Activated naive CD4-positive, alpha-beta T cell treated with anti-CD3 and anti-CD28 coated beads, Interleukin-2, amount 50 U/mL, for 72 hours (primary cell): ENCODE data around the gene RFNG. TPM values are rescaled to one million over a fixed set of nuclear protein-coding genes. Genes with fewer than 3 reads are reported as not detected.

Source experiments
- ATAC-seq, 2 donors: fragments of 150-1000 bp; cut with Tn5 transposase; 2 replicates each; pipeline ENCODE4 v1.10.0; 2021; ENCODE audit warnings: mild to moderate bottlenecking in 2 of 2, moderate library complexity in 2 of 2
- DNase-seq, 2 donors: peaks; one replicate each; pipeline ENCODE4 v3.0.0; 2021 to 2022; ENCODE audit warnings: low spot score in 2 of 2
- H3K27ac Mint-ChIP-seq, 2 donors: one replicate each; pipeline ENCODE4 v1.8.0; 2022; ENCODE audit warnings: mild to moderate bottlenecking in 2 of 2, mixed read lengths in 2 of 2
- H3K36me3 Mint-ChIP-seq, 2 donors: one replicate each; pipeline ENCODE4 v1.8.0; 2022; ENCODE audit warnings: mixed read lengths in 2 of 2
- H3K9me3 Mint-ChIP-seq, 2 donors: one replicate each; pipeline ENCODE4 v1.8.0; 2022; ENCODE audit warnings: mixed read lengths in 2 of 2
- total RNA-seq, 2 donors: library from RNA; stranded (reverse); gene quantifications; one replicate each; pipeline ENCODE4 v1.2.3, GENCODE V29; 2022

The RFNG gene, protein sequence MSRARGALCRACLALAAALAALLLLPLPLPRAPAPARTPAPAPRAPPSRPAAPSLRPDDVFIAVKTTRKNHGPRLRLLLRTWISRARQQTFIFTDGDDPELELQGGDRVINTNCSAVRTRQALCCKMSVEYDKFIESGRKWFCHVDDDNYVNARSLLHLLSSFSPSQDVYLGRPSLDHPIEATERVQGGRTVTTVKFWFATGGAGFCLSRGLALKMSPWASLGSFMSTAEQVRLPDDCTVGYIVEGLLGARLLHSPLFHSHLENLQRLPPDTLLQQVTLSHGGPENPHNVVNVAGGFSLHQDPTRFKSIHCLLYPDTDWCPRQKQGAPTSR
- total RNA-seq: 10 to 100 TPM; 21.5 to 24.2 TPM

GRCh38 chr17:82051776-82052637, at the start of gene RFNG, which contains the start of gene GPS1:
RFNG (minus strand) TSS chr17:82051811; CDS start chr17:82051766, 45 bp downstream.
GPS1 (plus strand) TSS chr17:82051898; CDS start chr17:82051932, 34 bp downstream.
- peak in 1 of 2 donors; percentile 87 for DNase-seq
- peak within 1 kb of the TSS; percentile 83 to 90 for H3K27ac Mint-ChIP-seq
- ATAC-seq: peak; percentile 88 to 89
- H3K36me3 Mint-ChIP-seq: no peaks in the 10 kb centered on the region
- H3K9me3 Mint-ChIP-seq: no peaks in the 10 kb centered on the region

- DNase-seq (no peak), ATAC-seq (no peak)
- H3K36me3 Mint-ChIP-seq: peaks cover 0 to 6% of the 10 kb centered on the region in 2 donors
- peak overlapping the region in 1 of 2 donors; percentile 30 for H3K27ac Mint-ChIP-seq
- no peaks in the 10 kb centered on the region for H3K9me3 Mint-ChIP-seq
These were observed 49.7 kb upstream of the RFNG start for GRCh38 chr17:82101301-82101715.

- no peaks in the 10 kb centered on the region for H3K9me3 Mint-ChIP-seq
- ATAC-seq: no peak
- DNase-seq: no peak
- H3K36me3 Mint-ChIP-seq: peaks cover 0 to 4% of the 10 kb centered on the region in 2 donors
- H3K27ac Mint-ChIP-seq: peak overlapping the region in 1 of 2 donors; percentile 30
These were observed 49.1 kb upstream of the RFNG start for GRCh38 chr17:82100502-82101298.

GRCh38 chr17:82098939-82099763, 47.5 kb upstream of the RFNG start:
- Mint-ChIP-seq H3K36me3 (peaks cover 0 to 4% of the 10 kb centered on the region in 2 donors), H3K9me3 (no peaks in the 10 kb centered on the region), H3K27ac (peak overlapping the region; percentile 89 to 93)
- DNase-seq (no peak), ATAC-seq (peak; percentile 1 to 9)

DNA sequence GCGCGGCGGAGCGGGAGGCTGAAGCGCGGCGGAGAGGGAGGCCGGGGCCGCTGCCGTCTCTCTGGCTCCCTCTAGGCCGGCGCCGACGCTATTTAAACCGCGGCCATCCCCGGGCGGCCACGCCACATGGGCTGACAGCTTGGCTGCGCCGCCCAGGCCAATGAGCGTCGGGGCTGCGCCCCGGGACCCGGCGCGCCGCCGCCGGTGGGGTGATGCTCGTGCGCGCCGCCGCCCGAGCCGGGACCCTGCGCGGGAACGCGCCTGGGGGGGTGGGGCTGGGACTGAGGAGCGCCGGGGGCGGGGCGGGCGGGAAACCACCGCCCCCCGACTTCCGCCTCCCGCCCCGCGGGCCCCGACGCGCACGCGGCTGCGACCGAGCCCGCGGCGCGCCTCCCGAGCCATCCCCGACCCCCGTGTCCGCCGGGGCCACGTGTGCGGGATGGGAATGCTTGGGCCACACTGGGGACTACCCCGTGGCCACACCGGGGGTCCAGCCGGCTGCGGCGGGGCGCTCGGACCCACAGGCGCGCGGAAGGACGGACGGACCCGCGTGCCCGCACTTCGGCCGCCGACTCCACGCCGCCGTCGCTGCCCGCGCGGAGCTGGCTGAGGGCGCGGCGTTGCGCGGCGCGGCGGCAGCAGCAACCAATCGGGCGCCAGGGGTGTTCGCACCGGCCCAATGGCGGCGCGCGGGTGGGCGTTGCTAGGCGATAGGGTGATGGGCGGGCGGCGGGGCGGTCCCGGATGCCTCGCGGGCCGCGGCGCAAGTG, 46.7 kb upstream of the RFNG start, which contains the start of gene FASN:
Gene FASN (minus strand): TSS at position 68 of the 770 bp plus-strand sequence. CDS start 1,791 bp downstream, outside the sequence.
- DNase-seq (peak; percentile 95 to 96), ATAC-seq (peak; percentile 83 to 85)
- Mint-ChIP-seq H3K27ac (peak within 1 kb of the TSS; percentile 60 to 89), H3K9me3 (no peaks in the 10 kb centered on the region), H3K36me3 (peaks cover under 1 to 5% of the 10 kb centered on the region in 2 donors)

DNA sequence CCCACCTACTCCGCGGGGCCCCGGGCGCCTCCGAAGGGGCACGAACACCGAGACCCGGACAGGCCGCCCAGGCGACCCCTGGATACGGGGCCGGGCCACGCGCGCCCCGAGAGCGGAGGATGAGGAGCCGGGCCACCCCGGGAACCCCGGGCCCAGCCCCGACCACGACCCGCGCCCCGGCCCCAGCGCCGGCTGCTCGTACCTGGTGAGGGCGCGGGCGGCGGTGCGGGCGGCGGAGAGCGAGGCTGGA, 46.2 kb upstream of the RFNG start:
- no peak for DNase-seq
- Mint-ChIP-seq H3K36me3 (peaks cover 4 to 8% of the 10 kb centered on the region in 2 donors), H3K9me3 (no peaks in the 10 kb centered on the region), H3K27ac (no peak overlapping the region)
- ATAC-seq: no peak

DNA sequence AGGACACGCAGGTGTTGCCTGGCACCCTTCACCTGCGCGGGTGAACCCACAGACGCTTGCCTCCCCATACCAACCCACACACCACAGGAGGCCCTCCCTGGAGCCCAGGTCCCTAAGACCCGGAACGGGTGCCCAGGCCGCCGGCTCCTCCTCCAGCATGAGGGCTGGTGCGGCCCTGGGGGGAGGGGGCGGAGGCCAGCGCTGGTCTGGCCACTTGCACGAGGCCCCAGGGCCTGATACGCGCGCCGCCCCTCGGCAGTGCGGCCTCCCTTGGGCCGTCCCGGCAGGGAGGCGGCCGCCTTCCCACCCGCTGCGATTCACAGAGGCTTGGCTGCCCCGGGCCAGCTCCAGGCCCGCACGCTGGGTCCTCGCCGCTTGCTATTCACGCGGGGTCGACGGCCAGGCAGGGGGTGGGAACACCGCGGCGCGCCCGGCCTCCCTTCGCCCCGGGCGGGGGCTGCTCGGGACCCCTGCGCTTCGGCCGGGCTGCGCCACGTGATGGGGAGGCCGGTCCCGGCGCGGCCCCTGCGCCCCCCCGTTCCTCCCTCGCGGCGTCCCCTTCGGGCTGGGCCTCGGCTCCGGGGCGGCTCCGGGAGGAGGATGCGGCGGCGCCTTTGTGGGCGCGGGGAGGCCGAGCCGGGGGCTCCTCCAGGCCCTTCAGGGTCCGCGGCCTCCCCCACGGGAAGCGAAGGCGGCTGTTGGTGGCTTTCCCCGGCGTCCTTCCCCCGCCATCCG, 45.7 kb upstream of the RFNG start:
- H3K27ac Mint-ChIP-seq: peak overlapping the region in 1 of 2 donors; percentile 60

GRCh38 chr17:82096709-82097183, 45.1 kb upstream of the RFNG start:
- peaks cover 4 to 8% of the 10 kb centered on the region in 2 donors for H3K36me3 Mint-ChIP-seq
- no peak for ATAC-seq
- H3K9me3 Mint-ChIP-seq: no peaks in the 10 kb centered on the region
- no peak for DNase-seq
- H3K27ac Mint-ChIP-seq: peak overlapping the region in 1 of 2 donors; percentile 60

More for the DNA sequence above, 45.7 kb upstream of the RFNG start:
- Mint-ChIP-seq H3K36me3 (peaks cover 4 to 8% of the 10 kb centered on the region in 2 donors), H3K9me3 (no peaks in the 10 kb centered on the region)
- ATAC-seq (peak; percentile 0 to 1), DNase-seq (peak in 1 of 2 donors; percentile 38)

DNA sequence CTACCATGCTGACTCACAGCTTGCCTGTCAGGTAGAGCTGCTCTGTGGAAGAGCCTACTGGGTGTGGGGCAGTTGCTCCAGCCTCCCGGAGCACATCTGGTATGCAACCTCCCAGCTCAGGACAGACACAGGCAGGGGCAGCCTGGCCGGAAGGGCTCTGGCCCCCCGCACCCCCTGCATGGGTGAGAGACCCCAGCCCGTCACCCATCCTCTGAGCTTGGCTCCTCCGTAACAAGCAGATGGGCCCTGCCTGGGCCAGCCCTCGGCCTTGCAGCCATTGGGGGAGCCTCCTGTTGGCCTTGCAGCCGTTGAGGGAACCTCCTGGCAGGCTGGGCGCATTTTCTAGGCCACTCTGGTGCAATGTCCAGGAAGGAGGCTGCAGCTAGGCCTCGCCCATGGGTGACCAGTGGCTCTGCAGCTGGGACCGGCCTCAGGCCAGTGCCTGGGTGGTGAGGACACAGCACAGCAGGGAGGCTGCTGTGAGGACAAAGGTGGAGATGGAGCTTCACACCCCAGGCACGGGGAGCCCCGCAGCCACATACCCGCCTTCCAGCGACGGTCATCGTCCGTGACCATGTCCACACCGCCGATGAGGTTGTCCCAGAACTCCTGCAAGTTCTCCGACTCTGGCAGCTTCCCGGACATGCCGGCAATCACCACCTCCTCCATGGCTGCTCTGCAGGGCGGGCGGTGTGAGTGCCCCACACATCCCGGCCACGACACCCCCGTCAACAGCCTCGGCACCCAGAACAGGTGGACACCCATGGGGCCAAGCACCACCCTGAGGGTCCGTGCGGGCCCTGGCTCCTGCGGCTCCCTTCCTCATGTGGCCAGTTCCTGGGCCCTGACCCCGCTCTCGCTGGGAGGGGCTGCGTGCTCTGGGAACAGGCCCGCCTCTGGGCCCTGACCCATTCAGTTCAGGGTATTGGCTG, 44.4 kb upstream of the RFNG start:
- H3K36me3 Mint-ChIP-seq: peaks cover 4 to 8% of the 10 kb centered on the region in 2 donors
- H3K27ac Mint-ChIP-seq: peak overlapping the region; percentile 59 to 72
- DNase-seq: no peak
- H3K9me3 Mint-ChIP-seq: no peaks in the 10 kb centered on the region
- ATAC-seq: no peak

- DNase-seq (no peak), ATAC-seq (no peak)
- Mint-ChIP-seq H3K36me3 (peaks cover 4 to 8% of the 10 kb centered on the region in 2 donors), H3K9me3 (no peaks in the 10 kb centered on the region), H3K27ac (peak overlapping the region in 1 of 2 donors; percentile 59)
These were observed 43.5 kb upstream of the RFNG start for GRCh38 chr17:82094931-82095776.

- H3K36me3 Mint-ChIP-seq: peaks cover 4 to 8% of the 10 kb centered on the region in 2 donors
- H3K9me3 Mint-ChIP-seq: no peaks in the 10 kb centered on the region
- ATAC-seq (no peak), DNase-seq (no peak)
- no peak overlapping the region for H3K27ac Mint-ChIP-seq
These were observed 41.6 kb upstream of the RFNG start for GRCh38 chr17:82092995-82093751.

DNA sequence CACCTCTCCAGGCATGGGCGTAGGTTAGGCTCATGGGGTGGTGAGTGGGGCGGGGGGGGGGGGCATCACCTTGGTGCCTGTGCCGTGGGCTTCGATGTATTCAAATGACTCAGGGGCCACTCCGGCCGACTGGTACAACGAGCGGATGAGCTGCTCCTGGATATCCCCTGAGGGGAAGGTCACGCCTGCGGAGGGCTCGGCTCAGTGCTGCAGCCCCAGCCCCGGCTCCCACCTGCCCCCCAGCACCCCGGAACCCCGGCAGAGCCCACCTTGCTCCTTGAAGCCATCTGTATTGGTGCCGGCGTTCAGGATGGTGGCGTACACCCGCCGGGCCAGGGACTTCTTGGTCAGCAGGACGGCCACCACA, 41.0 kb upstream of the RFNG start:
- no peak for ATAC-seq
- H3K9me3 Mint-ChIP-seq: no peaks in the 10 kb centered on the region
- H3K27ac Mint-ChIP-seq: no peak overlapping the region
- no peak for DNase-seq
- H3K36me3 Mint-ChIP-seq: peaks cover 4 to 8% of the 10 kb centered on the region in 2 donors
